Fibroblast of lung (primary cell): ENCODE measurements around the gene ALDH4A1. TPM values are rescaled to one million over a fixed set of nuclear protein-coding genes. Genes with fewer than 3 reads are reported as not detected.

Experiments used
- DNase-seq, 2 donors: peaks; one replicate each; pipeline versions ENCODE4 v3.0.0 to v3.0.0-alpha.2; 2010; ENCODE audit warnings: low read depth in 2 of 2
- H2AFZ ChIP-seq: 2 replicates; pipeline ENCODE4 v1.5.1; 2012; ENCODE audit warnings: low read length, control low read depth, inconsistent platforms
- H3K27ac ChIP-seq: 2 replicates; pipeline ENCODE4 v1.5.1; 2011; ENCODE audit warnings: low read length, control low read depth; ENCODE audit not compliant: insufficient read depth
- H3K27me3 ChIP-seq: 2 replicates; pipeline ENCODE4 v1.5.1; 2011; ENCODE audit warnings: mild to moderate bottlenecking, low read length; ENCODE audit not compliant: control insufficient read depth, insufficient read depth
- H3K36me3 ChIP-seq: 2 replicates; pipeline ENCODE4 v1.5.1; 2011; ENCODE audit warnings: low read length; ENCODE audit not compliant: control insufficient read depth, insufficient read depth
- H3K4me1 ChIP-seq: 2 replicates; pipeline ENCODE4 v1.5.1; 2011; ENCODE audit warnings: low read length; ENCODE audit not compliant: control insufficient read depth, insufficient read depth; ENCODE audit errors: extremely low read depth
- H3K4me2 ChIP-seq: 2 replicates; pipeline ENCODE4 v1.5.1; 2011; ENCODE audit warnings: low read length, control low read depth; ENCODE audit not compliant: insufficient read depth; ENCODE audit errors: extremely low read depth
- H3K4me3 ChIP-seq, 4 experiments: fragments of 200-600 bp in 1 of 4; sonication (generic) in 1 of 4; replicated peaks in 1 of 4; 2 replicates each; pipeline ENCODE4 v1.5.1; 2011 to 2016; ENCODE audit warnings: low read length in 4 of 4, low read depth in 3 of 4, mild to moderate bottlenecking in 3 of 4, control low read depth in 2 of 4, inconsistent platforms in 1 of 4, mixed read lengths in 1 of 4; ENCODE audit not compliant: insufficient read depth in 1 of 4; ENCODE audit errors: control extremely low read depth in 1 of 4
- H3K79me2 ChIP-seq: 2 replicates; pipeline ENCODE4 v1.5.1; 2012; ENCODE audit warnings: mild to moderate bottlenecking, low read length, inconsistent platforms; ENCODE audit not compliant: control insufficient read depth, insufficient read depth
- H3K9ac ChIP-seq: 2 replicates; pipeline ENCODE4 v1.5.1; 2011; ENCODE audit warnings: mild to moderate bottlenecking, low read length, control low read depth; ENCODE audit not compliant: insufficient read depth
- H3K9me3 ChIP-seq: 2 replicates; pipeline ENCODE4 v1.5.1; 2012; ENCODE audit warnings: low read depth, low read length; ENCODE audit not compliant: control insufficient read depth, insufficient read depth
- H4K20me1 ChIP-seq: 2 replicates; pipeline ENCODE4 v1.5.1; 2011; ENCODE audit warnings: low read length; ENCODE audit not compliant: control insufficient read depth, insufficient read depth; ENCODE audit errors: extremely low read depth
- CTCF ChIP-seq, 2 donors: IDR thresholded peaks in 1 of 2; conservative IDR thresholded peaks in 1 of 2; 1 replicate in 1 of 2; 2 replicates in 1 of 2; pipeline ENCODE4 v1.5.1; 2011 to 2012; ENCODE audit warnings: low read length in 2 of 2, control low read depth in 1 of 2, inconsistent platforms in 1 of 2, low read depth in 1 of 2, mild to moderate bottlenecking in 1 of 2
- EZH2 ChIP-seq: IDR thresholded peaks from 2 replicates; pipeline ENCODE4 v1.5.1; 2012; ENCODE audit warnings: low read length, control low read depth, mild to moderate bottlenecking; ENCODE audit errors: missing control alignments
- polyA plus RNA-seq, 2 donors: library from polyadenylated mRNA; depleted of rRNA in 1 of 2; stranded (reverse) in 1 of 2; unstranded in 1 of 2; fragments of >200 nt; gene quantifications; 2 replicates each; pipeline ENCODE4 v1.2.1, GENCODE V29; 2011 to 2012; ENCODE audit warnings: missing spikeins in 1 of 2
- total RNA-seq: library from RNA; depleted of rRNA; stranded (reverse); fragments of >200 nt; gene quantifications from 2 replicates; pipeline ENCODE4 v1.2.1, GENCODE V29; 2014

ALDH4A1 gene
- total and polyA plus RNA-seq, 2 donors (not counting 1 experiment from before 2014, with no cell fraction given): 6.9 to 11.9 TPM

- Histone ChIP-seq H3K4me3 (no peak overlapping the region), H3K9ac (peak overlapping the region; percentile 11), H3K27me3 (no peaks in the 10 kb centered on the region), H3K36me3 (peaks cover 2% of the 10 kb centered on the region), H3K79me2 (peaks cover 19% of the 10 kb centered on the region), H3K4me2 (peak overlapping the region; percentile 42), H3K4me1 (peaks cover 29% of the 10 kb centered on the region), H4K20me1 (no peaks in the 10 kb centered on the region), H3K9me3 (no peaks in the 10 kb centered on the region), H3K27ac (peak overlapping the region; percentile 65), H2AFZ (no peak overlapping the region)
- DNase-seq: no peak
- TF ChIP-seq CTCF (conservative IDR thresholded peaks at IDR 0.05 in 1 of 2, IDR thresholded peaks at IDR 0.05 in 1 of 2; ENCODE audit: low read depth in 1 of 2, low read length in 2 of 2) (peak in 1 of 2 donors; percentile 19), EZH2 (no peak)
These were observed 19.3 kb upstream of the ALDH4A1 start for GRCh38 chr1:18921516-18922251.

- Histone ChIP-seq H4K20me1 (no peaks in the 10 kb centered on the region), H3K9ac (no peak overlapping the region), H3K4me1 (peaks cover 23% of the 10 kb centered on the region), H2AFZ (no peak overlapping the region), H3K4me3 (no peak overlapping the region), H3K79me2 (peaks cover 19% of the 10 kb centered on the region), H3K27me3 (no peaks in the 10 kb centered on the region), H3K27ac (no peak overlapping the region), H3K9me3 (no peaks in the 10 kb centered on the region), H3K36me3 (peaks cover 2% of the 10 kb centered on the region), H3K4me2 (no peak overlapping the region)
- DNase-seq: no peak
- TF ChIP-seq CTCF (conservative IDR thresholded peaks at IDR 0.05 in 1 of 2, IDR thresholded peaks at IDR 0.05 in 1 of 2; ENCODE audit: low read depth in 1 of 2, low read length in 2 of 2) (no peak), EZH2 (no peak)
These were observed 18.6 kb upstream of the ALDH4A1 start for GRCh38 chr1:18920931-18921330.

GRCh38 chr1:18919956-18920355 is 17.6 kb upstream of the ALDH4A1 start:
- Histone ChIP-seq H3K79me2 (peaks cover 19% of the 10 kb centered on the region), H2AFZ (no peak overlapping the region), H3K4me1 (peaks cover 23% of the 10 kb centered on the region), H3K4me2 (no peak overlapping the region), H3K27ac (no peak overlapping the region), H3K9me3 (no peaks in the 10 kb centered on the region), H4K20me1 (no peaks in the 10 kb centered on the region), H3K9ac (no peak overlapping the region), H3K27me3 (no peaks in the 10 kb centered on the region), H3K4me3 (no peak overlapping the region), H3K36me3 (peaks cover 2% of the 10 kb centered on the region)
- TF ChIP-seq EZH2 (no peak), CTCF (conservative IDR thresholded peaks at IDR 0.05 in 1 of 2, IDR thresholded peaks at IDR 0.05 in 1 of 2; ENCODE audit: low read depth in 1 of 2, low read length in 2 of 2) (no peak)
- no peak for DNase-seq
